GM23338 (cell line): Measurements from ENCODE around the gene ALDH1B1. TPM values are rescaled to one million over a fixed set of nuclear protein-coding genes. Genes with fewer than 3 reads are reported as not detected.
"Not testable (repeated sequence)": the region's sequence is repeated elsewhere in the genome, so short reads cannot be mapped to it uniquely, and the experiment has no call there.

Experiments used
- ATAC-seq: fragments of 200-7000 bp; cut with Tn5 transposase; 3 replicates; pipeline ENCODE4 v1.9.1; 2020
- DNase-seq: peaks from one replicate; pipeline ENCODE4 v3.0.0-alpha.2; 2015; ENCODE audit warnings: low spot score
- H2AFZ ChIP-seq: fragments of 200-600 bp; sonication (generic); 2 replicates; pipeline ENCODE4 v1.8.0; 2016; ENCODE audit warnings: antibody characterized with exemption, mild to moderate bottlenecking, moderate library complexity
- H3F3A ChIP-seq: fragments of 200-600 bp; sonication (generic); replicated peaks from 2 replicates; pipeline ENCODE4 v1.8.0; 2017; ENCODE audit warnings: antibody characterized with exemption, mixed run types, low read depth
- H3K27ac ChIP-seq: fragments of 200-600 bp; sonication (generic); 2 replicates; pipeline ENCODE4 v1.6.1; 2016; ENCODE audit warnings: low read depth
- H3K27me3 ChIP-seq: fragments of 200-600 bp; sonication (generic); 2 replicates; pipeline ENCODE4 v1.8.0; 2016; ENCODE audit warnings: mild to moderate bottlenecking, mixed run types, moderate library complexity; ENCODE audit not compliant: insufficient read depth
- H3K36me3 ChIP-seq: fragments of 200-600 bp; sonication (generic); 2 replicates; pipeline ENCODE4 v1.8.0; 2016; ENCODE audit warnings: mild to moderate bottlenecking; ENCODE audit not compliant: insufficient read depth
- H3K4me1 ChIP-seq: fragments of 200-600 bp; sonication (generic); 2 replicates; pipeline ENCODE4 v1.8.0; 2016; ENCODE audit warnings: mild to moderate bottlenecking, moderate library complexity; ENCODE audit not compliant: insufficient read depth
- H3K4me2 ChIP-seq: fragments of 200-600 bp; sonication (generic); 2 replicates; pipeline ENCODE4 v1.7.1; 2017; ENCODE audit warnings: mixed run types
- H3K4me3 ChIP-seq: fragments of 200-600 bp; sonication (generic); 2 replicates; pipeline ENCODE4 v1.6.1; 2016; ENCODE audit warnings: mixed run types
- H3K79me2 ChIP-seq: fragments of 200-600 bp; sonication (generic); replicated peaks from 2 replicates; pipeline ENCODE4 v1.8.0; 2017; ENCODE audit warnings: mild to moderate bottlenecking; ENCODE audit not compliant: insufficient read depth
- H3K9me2 ChIP-seq: fragments of 200-600 bp; sonication (generic); 2 replicates; pipeline ENCODE4 v1.8.0; 2017; ENCODE audit not compliant: insufficient read depth
- H4K20me1 ChIP-seq: fragments of 200-600 bp; sonication (generic); replicated peaks from 2 replicates; pipeline ENCODE4 v1.8.0; 2017; ENCODE audit warnings: mild to moderate bottlenecking; ENCODE audit not compliant: insufficient read depth
- H3K27ac Mint-ChIP-seq: 2 replicates; pipeline ENCODE4 v1.8.0; 2020; ENCODE audit warnings: inconsistent platforms, mild to moderate bottlenecking, moderate library complexity, mixed read lengths
- H3K27me3 Mint-ChIP-seq: 3 replicates; pipeline ENCODE4 v1.8.0; 2022; ENCODE audit warnings: low read depth, mild to moderate bottlenecking, moderate library complexity, mixed read lengths, inconsistent platforms; ENCODE audit not compliant: insufficient read depth, poor library complexity
- H3K36me3 Mint-ChIP-seq: 3 replicates; pipeline ENCODE4 v1.8.0; 2021; ENCODE audit warnings: low read depth, mild to moderate bottlenecking, inconsistent platforms, moderate library complexity, mixed read lengths
- H3K4me1 Mint-ChIP-seq: 3 replicates; pipeline ENCODE4 v1.8.0; 2020; ENCODE audit warnings: mild to moderate bottlenecking, inconsistent platforms, mixed read lengths
- H3K4me3 Mint-ChIP-seq: 3 replicates; pipeline ENCODE4 v1.8.0; 2021; ENCODE audit warnings: moderate library complexity, mild to moderate bottlenecking, inconsistent platforms, mixed read lengths
- H3K9me3 Mint-ChIP-seq: 3 replicates; pipeline ENCODE4 v1.8.0; 2020; ENCODE audit warnings: moderate library complexity, mild to moderate bottlenecking, inconsistent platforms, mixed read lengths
- NANOG ChIP-seq: IDR thresholded peaks from 2 replicates; pipeline ENCODE4 v1.6.1; 2016; ENCODE audit warnings: antibody characterized with exemption, borderline replicate concordance
- ZNF114 ChIP-seq: fragments of 250-450 bp; sonication (Bioruptor Pico); IDR thresholded peaks from 2 replicates; pipeline ENCODE4 v1.5.0; 2020; ENCODE audit warnings: mild to moderate bottlenecking, moderate library complexity
- polyA plus RNA-seq: library from polyadenylated mRNA; unstranded; fragments of >200 nt; fragmentation: Nextera tagmentation; extraction: Ambion mirVana; gene quantifications from 2 replicates; pipeline ENCODE4 v1.2.1, GENCODE V29; 2016
- total RNA-seq: library from RNA; depleted of rRNA; stranded (reverse); fragments of >200 nt; shearing (Covaris generic); gene quantifications from 2 replicates; pipeline ENCODE4 v1.2.3, GENCODE V29; 2014
- TF ChIP-seq, protein P1 (sequence below), 2 experiments: fragments of 200-600 bp in 1 of 2; sonication (generic) in 1 of 2; conservative IDR thresholded peaks; 2 replicates each; pipeline versions ENCODE4 v1.5.1 to v1.6.1; 2016 to 2017; ENCODE audit warnings: antibody characterized with exemption in 2 of 2, low read depth in 2 of 2, mild to moderate bottlenecking in 2 of 2, moderate library complexity in 1 of 2
- TF ChIP-seq, protein P2 (sequence below): IDR thresholded peaks from 2 replicates; pipeline ENCODE4 v1.6.1; 2016; ENCODE audit warnings: antibody characterized with exemption
- TF ChIP-seq, protein P3 (sequence below): fragments of 250-450 bp; sonication (Bioruptor Pico); IDR thresholded peaks from 2 replicates; pipeline ENCODE4 v1.5.0; 2020; ENCODE audit warnings: mild to moderate bottlenecking, moderate library complexity

ALDH1B1 gene
- total and polyA plus RNA-seq, 2 experiments from 2014 or later: 37.5 to 74.8 TPM

DNA sequence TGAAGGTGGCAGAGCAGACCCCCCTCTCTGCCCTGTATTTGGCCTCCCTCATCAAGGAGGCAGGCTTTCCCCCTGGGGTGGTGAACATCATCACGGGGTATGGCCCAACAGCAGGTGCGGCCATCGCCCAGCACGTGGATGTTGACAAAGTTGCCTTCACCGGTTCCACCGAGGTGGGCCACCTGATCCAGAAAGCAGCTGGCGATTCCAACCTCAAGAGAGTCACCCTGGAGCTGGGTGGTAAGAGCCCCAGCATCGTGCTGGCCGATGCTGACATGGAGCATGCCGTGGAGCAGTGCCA, 3.8 kb downstream of the ALDH1B1 start:
- Histone ChIP-seq H3K27me3 (no peaks in the 10 kb centered on the region), H3K4me2 (no peak overlapping the region), H3K9me2 (no peaks in the 10 kb centered on the region), H3K4me3 (no peak overlapping the region), H3K4me1 (peaks cover 19% of the 10 kb centered on the region), H3K27ac (no peak overlapping the region), H2AFZ (no peak overlapping the region), H3K79me2 (peaks cover 39% of the 10 kb centered on the region), H4K20me1 (peaks cover 28% of the 10 kb centered on the region), H3K36me3 (peaks cover 7% of the 10 kb centered on the region), H3F3A (no peaks in the 10 kb centered on the region)
- TF ChIP-seq, protein P1, sequence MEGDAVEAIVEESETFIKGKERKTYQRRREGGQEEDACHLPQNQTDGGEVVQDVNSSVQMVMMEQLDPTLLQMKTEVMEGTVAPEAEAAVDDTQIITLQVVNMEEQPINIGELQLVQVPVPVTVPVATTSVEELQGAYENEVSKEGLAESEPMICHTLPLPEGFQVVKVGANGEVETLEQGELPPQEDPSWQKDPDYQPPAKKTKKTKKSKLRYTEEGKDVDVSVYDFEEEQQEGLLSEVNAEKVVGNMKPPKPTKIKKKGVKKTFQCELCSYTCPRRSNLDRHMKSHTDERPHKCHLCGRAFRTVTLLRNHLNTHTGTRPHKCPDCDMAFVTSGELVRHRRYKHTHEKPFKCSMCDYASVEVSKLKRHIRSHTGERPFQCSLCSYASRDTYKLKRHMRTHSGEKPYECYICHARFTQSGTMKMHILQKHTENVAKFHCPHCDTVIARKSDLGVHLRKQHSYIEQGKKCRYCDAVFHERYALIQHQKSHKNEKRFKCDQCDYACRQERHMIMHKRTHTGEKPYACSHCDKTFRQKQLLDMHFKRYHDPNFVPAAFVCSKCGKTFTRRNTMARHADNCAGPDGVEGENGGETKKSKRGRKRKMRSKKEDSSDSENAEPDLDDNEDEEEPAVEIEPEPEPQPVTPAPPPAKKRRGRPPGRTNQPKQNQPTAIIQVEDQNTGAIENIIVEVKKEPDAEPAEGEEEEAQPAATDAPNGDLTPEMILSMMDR (conservative IDR thresholded peaks at IDR 0.05; ENCODE audit: low read depth in 2 of 2): no peak
- H3K27ac Mint-ChIP-seq: no peak overlapping the region
- H3K9me3 Mint-ChIP-seq: no peaks in the 10 kb centered on the region
- no peak overlapping the region for H3K4me3 Mint-ChIP-seq
- H3K27me3 Mint-ChIP-seq: peaks cover 13% of the 10 kb centered on the region
- H3K4me1 Mint-ChIP-seq: peaks cover 27% of the 10 kb centered on the region
- ATAC-seq: no peak
- DNase-seq: no peak
- peaks cover 51% of the 10 kb centered on the region for H3K36me3 Mint-ChIP-seq

DNA sequence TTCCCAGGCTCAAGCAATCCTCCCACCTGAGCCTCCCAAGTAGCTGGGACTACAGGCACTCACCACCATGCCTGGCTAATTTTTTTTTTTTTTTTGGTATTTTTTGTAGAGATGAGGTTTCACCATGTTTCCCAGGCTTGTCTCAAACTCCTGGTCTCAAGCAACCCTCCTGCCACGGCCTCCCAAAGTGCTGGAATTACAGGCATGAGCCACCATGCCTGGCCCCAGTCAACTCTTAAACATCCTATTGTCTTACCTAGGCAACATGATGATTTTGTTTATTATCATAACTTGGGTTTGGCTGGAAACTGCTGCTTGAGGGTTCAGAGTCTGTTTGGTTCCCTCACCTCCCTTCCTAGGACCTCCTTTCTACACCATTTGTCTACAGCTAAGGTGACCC, 6.7 kb downstream of the ALDH1B1 start:
- H3F3A ChIP-seq, ATAC-seq, H3K27ac Mint-ChIP-seq, H2AFZ ChIP-seq, H3K9me2 ChIP-seq, DNase-seq, H3K27me3 ChIP-seq, H3K36me3 ChIP-seq, H3K27me3 Mint-ChIP-seq, H3K4me3 Mint-ChIP-seq, H3K9me3 Mint-ChIP-seq, H3K4me3 ChIP-seq, H3K27ac ChIP-seq, H3K4me1 ChIP-seq, H3K4me2 ChIP-seq: not testable (repeated sequence)
- Histone ChIP-seq H3K79me2 (peaks cover 24% of the 10 kb centered on the region), H4K20me1 (peaks cover 28% of the 10 kb centered on the region)
- Mint-ChIP-seq H3K36me3 (peaks cover 51% of the 10 kb centered on the region), H3K4me1 (peaks cover 13% of the 10 kb centered on the region; the same call in 2 of the 3 replicates)

DNA sequence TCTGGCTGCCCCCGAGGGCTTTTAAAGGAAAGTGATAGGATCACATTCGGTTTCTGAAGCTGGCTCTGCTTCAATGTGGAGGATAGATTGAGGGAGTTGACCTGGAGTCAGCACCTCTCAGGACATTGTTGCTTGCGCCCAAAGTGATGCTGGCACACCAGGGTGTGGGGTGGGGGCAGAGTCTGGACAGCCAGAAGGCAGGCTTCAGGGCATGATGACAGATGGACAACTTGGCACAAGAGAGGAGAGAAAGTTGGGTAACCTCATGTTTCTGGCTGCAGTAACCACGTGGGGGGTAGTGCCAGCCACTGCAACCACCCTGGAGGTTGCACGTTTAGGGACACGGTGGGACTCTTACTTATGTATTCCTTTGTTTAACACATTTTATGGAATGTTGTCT, 9.5 kb downstream of the ALDH1B1 start:
- Histone ChIP-seq H3K79me2 (peaks cover 10% of the 10 kb centered on the region; the same call in 1 of the 2 replicates), H4K20me1 (peaks cover 16% of the 10 kb centered on the region), H3K27me3 (no peaks in the 10 kb centered on the region), H3K9me2 (no peaks in the 10 kb centered on the region), H3K4me1 (no peaks in the 10 kb centered on the region), H2AFZ (no peak overlapping the region), H3K4me3 (no peak overlapping the region), H3K27ac (no peak overlapping the region), H3K36me3 (peaks cover 7% of the 10 kb centered on the region; the same call in 1 of the 2 replicates), H3F3A (no peaks in the 10 kb centered on the region), H3K4me2 (no peak overlapping the region)
- Mint-ChIP-seq H3K36me3 (peaks cover 24% of the 10 kb centered on the region), H3K4me1 (peaks cover 13% of the 10 kb centered on the region), H3K27ac (no peak overlapping the region), H3K4me3 (no peak overlapping the region), H3K27me3 (peaks cover 7% of the 10 kb centered on the region), H3K9me3 (no peaks in the 10 kb centered on the region)
- no peak for ATAC-seq
- no peak for DNase-seq
- TF ChIP-seq NANOG: no peak
- no peak for TF ChIP-seq ZNF114 (CRISPR knock-in tag)
- TF ChIP-seq, protein P2, sequence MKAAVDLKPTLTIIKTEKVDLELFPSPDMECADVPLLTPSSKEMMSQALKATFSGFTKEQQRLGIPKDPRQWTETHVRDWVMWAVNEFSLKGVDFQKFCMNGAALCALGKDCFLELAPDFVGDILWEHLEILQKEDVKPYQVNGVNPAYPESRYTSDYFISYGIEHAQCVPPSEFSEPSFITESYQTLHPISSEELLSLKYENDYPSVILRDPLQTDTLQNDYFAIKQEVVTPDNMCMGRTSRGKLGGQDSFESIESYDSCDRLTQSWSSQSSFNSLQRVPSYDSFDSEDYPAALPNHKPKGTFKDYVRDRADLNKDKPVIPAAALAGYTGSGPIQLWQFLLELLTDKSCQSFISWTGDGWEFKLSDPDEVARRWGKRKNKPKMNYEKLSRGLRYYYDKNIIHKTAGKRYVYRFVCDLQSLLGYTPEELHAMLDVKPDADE: no peak
- TF ChIP-seq, protein P3, sequence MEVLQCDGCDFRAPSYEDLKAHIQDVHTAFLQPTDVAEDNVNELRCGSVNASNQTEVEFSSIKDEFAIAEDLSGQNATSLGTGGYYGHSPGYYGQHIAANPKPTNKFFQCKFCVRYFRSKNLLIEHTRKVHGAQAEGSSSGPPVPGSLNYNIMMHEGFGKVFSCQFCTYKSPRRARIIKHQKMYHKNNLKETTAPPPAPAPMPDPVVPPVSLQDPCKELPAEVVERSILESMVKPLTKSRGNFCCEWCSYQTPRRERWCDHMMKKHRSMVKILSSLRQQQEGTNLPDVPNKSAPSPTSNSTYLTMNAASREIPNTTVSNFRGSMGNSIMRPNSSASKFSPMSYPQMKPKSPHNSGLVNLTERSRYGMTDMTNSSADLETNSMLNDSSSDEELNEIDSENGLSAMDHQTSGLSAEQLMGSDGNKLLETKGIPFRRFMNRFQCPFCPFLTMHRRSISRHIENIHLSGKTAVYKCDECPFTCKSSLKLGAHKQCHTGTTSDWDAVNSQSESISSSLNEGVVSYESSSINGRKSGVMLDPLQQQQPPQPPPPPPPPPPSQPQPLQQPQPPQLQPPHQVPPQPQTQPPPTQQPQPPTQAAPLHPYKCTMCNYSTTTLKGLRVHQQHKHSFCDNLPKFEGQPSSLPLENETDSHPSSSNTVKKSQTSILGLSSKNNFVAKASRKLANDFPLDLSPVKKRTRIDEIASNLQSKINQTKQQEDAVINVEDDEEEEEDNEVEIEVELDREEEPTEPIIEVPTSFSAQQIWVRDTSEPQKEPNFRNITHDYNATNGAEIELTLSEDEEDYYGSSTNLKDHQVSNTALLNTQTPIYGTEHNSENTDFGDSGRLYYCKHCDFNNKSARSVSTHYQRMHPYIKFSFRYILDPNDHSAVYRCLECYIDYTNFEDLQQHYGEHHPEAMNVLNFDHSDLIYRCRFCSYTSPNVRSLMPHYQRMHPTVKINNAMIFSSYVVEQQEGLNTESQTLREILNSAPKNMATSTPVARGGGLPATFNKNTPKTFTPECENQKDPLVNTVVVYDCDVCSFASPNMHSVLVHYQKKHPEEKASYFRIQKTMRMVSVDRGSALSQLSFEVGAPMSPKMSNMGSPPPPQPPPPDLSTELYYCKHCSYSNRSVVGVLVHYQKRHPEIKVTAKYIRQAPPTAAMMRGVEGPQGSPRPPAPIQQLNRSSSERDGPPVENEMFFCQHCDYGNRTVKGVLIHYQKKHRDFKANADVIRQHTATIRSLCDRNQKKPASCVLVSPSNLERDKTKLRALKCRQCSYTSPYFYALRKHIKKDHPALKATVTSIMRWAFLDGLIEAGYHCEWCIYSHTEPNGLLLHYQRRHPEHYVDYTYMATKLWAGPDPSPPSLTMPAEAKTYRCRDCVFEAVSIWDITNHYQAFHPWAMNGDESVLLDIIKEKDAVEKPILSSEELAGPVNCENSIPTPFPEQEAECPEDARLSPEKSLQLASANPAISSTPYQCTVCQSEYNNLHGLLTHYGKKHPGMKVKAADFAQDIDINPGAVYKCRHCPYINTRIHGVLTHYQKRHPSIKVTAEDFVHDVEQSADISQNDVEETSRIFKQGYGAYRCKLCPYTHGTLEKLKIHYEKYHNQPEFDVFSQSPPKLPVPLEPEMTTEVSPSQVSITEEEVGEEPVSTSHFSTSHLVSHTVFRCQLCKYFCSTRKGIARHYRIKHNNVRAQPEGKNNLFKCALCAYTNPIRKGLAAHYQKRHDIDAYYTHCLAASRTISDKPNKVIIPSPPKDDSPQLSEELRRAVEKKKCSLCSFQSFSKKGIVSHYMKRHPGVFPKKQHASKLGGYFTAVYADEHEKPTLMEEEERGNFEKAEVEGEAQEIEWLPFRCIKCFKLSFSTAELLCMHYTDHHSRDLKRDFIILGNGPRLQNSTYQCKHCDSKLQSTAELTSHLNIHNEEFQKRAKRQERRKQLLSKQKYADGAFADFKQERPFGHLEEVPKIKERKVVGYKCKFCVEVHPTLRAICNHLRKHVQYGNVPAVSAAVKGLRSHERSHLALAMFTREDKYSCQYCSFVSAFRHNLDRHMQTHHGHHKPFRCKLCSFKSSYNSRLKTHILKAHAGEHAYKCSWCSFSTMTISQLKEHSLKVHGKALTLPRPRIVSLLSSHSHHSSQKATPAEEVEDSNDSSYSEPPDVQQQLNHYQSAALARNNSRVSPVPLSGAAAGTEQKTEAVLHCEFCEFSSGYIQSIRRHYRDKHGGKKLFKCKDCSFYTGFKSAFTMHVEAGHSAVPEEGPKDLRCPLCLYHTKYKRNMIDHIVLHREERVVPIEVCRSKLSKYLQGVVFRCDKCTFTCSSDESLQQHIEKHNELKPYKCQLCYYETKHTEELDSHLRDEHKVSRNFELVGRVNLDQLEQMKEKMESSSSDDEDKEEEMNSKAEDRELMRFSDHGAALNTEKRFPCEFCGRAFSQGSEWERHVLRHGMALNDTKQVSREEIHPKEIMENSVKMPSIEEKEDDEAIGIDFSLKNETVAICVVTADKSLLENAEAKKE (CRISPR knock-in tag): no peak
